Keratinocyte (primary cell): Measurements from ENCODE around the gene WT1. TPM values are rescaled to one million over a fixed set of nuclear protein-coding genes. Genes with fewer than 3 reads are reported as not detected.

ENCODE experiments used
- DNase-seq: peaks from one replicate; pipeline ENCODE4 v3.0.0-alpha.2; 2011; ENCODE audit warnings: low read depth, missing footprints, low spot score
- FAIRE-seq: peaks from 2 replicates; lab custom pipeline; 2011; peaks lifted over from hg19 to GRCh38; lab: Jason Lieb, UNC
- H2AFZ ChIP-seq: 2 replicates; pipeline ENCODE4 v1.6.0; 2012; ENCODE audit warnings: low read length, control low read depth, inconsistent platforms; ENCODE audit not compliant: control insufficient read depth
- H3K27ac ChIP-seq: 2 replicates; pipeline ENCODE4 v1.5.1; 2011; ENCODE audit warnings: low read length; ENCODE audit not compliant: control insufficient read depth, insufficient read depth
- H3K27me3 ChIP-seq: 3 replicates; pipeline ENCODE4 v1.6.0; 2011; ENCODE audit warnings: low read length; ENCODE audit not compliant: control insufficient read depth, insufficient read depth; ENCODE audit errors: extremely low read depth
- H3K36me3 ChIP-seq, 2 experiments: 2 replicates in 1 of 2; 3 replicates in 1 of 2; pipeline ENCODE4 v1.5.1; 2011; ENCODE audit warnings: low read length in 2 of 2, mild to moderate bottlenecking in 1 of 2; ENCODE audit not compliant: control insufficient read depth in 2 of 2, insufficient read depth in 2 of 2; ENCODE audit errors: extremely low read depth in 1 of 2
- H3K4me1 ChIP-seq: 3 replicates; pipeline ENCODE4 v1.5.1; 2011; ENCODE audit warnings: low read length; ENCODE audit not compliant: control insufficient read depth, insufficient read depth; ENCODE audit errors: extremely low read depth
- H3K4me2 ChIP-seq: 3 replicates; pipeline ENCODE4 v1.6.0; 2011; ENCODE audit warnings: low read depth, low read length; ENCODE audit not compliant: control insufficient read depth, insufficient read depth; ENCODE audit errors: extremely low read depth
- H3K4me3 ChIP-seq, 3 experiments: fragments of 200-600 bp in 1 of 3; sonication (generic) in 1 of 3; 2 replicates in 2 of 3; 3 replicates in 1 of 3; pipeline ENCODE4 v1.5.1; 2011 to 2016; ENCODE audit warnings: low read length in 3 of 3, mild to moderate bottlenecking in 3 of 3, control low read depth in 2 of 3, inconsistent platforms in 1 of 3, low read depth in 1 of 3, mixed read lengths in 1 of 3, mixed run types in 1 of 3, moderate library complexity in 1 of 3; ENCODE audit not compliant: control insufficient read depth in 2 of 3, insufficient read depth in 2 of 3; ENCODE audit errors: extremely low read depth in 1 of 3
- H3K79me2 ChIP-seq: 2 replicates; pipeline ENCODE4 v1.6.0; 2012; ENCODE audit warnings: low read length; ENCODE audit not compliant: control insufficient read depth, insufficient read depth
- H3K9ac ChIP-seq: 3 replicates; pipeline ENCODE4 v1.6.0; 2011; ENCODE audit warnings: low read length; ENCODE audit not compliant: control insufficient read depth, insufficient read depth; ENCODE audit errors: extremely low read depth
- H3K9me1 ChIP-seq: 3 replicates; pipeline ENCODE4 v1.6.0; 2011; ENCODE audit warnings: low read length; ENCODE audit not compliant: control insufficient read depth, insufficient read depth; ENCODE audit errors: extremely low read depth
- H3K9me3 ChIP-seq: 2 replicates; pipeline ENCODE4 v1.5.1; 2012; ENCODE audit warnings: low read depth, low read length; ENCODE audit not compliant: control insufficient read depth
- H4K20me1 ChIP-seq: 3 replicates; pipeline ENCODE4 v1.6.0; 2011; ENCODE audit warnings: low read length; ENCODE audit not compliant: control insufficient read depth, insufficient read depth; ENCODE audit errors: extremely low read depth
- EZH2 ChIP-seq: IDR thresholded peaks from one replicate; pipeline ENCODE4 v1.6.1; 2012; ENCODE audit warnings: inconsistent platforms, mild to moderate bottlenecking, low read length, moderate library complexity
- dilution Hi-C: fragments of 300-500 bp; cut with MboI; formaldehyde crosslinking; loops from one replicate; pipeline ENCODE4 v1.7.0; 2020; ENCODE audit warnings: low sequenced_read_pairs; ENCODE audit not compliant: extremely low pct_ligation_motif_present
- polyA plus RNA-seq, 5 experiments: library from polyadenylated mRNA; depleted of rRNA in 3 of 5; stranded (reverse) in 3 of 5; stranded (forward) in 1 of 5; unstranded in 1 of 5; fragments of >200 nt; gene quantifications; 1 replicate in 1 of 5; 2 replicates in 3 of 5; 3 replicates in 1 of 5; pipeline versions ENCODE4 v1.2.1 to v1.2.3, GENCODE V29; 2011 to 2012; ENCODE audit warnings: missing spikeins in 2 of 5, low read depth in 1 of 5, low replicate concordance in 1 of 5
- TF ChIP-seq, protein P1 (sequence below), 3 experiments: IDR thresholded peaks in 1 of 3; conservative IDR thresholded peaks in 1 of 3; optimal IDR thresholded peaks in 1 of 3; 2 replicates in 2 of 3; 3 replicates in 1 of 3; pipeline versions ENCODE3 to v1.5.1; 2011; ENCODE audit warnings: low read length in 3 of 3, mild to moderate bottlenecking in 3 of 3, moderate library complexity in 2 of 3, control low read depth in 1 of 3, inconsistent platforms in 1 of 3; ENCODE audit not compliant: insufficient read depth in 2 of 3; ENCODE audit errors: extremely low read depth in 1 of 3

The WT1 gene
- polyA plus RNA-seq, 1 donor (not counting 4 experiments of a cell fraction or from before 2014, with no cell fraction given) = not detected

DNA sequence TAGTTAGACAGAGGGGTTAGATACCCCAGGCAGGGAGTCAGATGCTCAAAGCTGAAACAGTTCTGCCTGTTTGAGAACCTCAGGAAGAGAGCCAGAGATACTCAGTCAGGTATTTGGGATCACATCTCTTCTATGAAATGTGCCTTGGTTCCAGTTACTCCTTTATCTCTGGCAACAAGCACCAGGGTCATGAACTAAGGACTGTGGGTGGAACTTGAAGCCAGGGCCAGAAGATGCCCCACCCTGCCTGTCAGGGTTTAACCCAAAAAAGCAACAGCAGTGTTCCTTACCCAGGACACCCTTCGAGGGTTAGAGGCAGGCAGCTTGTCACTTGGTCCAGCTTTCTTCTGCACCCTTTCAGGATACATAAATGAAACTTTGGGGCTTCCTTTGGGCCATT, 15.0 kb upstream of the WT1 start:
- Histone ChIP-seq H3K4me3 (no peak overlapping the region), H3K9ac (no peak overlapping the region), H3K36me3 (no peaks in the 10 kb centered on the region), H3K27ac (no peak overlapping the region), H3K9me3 (no peaks in the 10 kb centered on the region), H4K20me1 (no peaks in the 10 kb centered on the region), H3K27me3 (no peaks in the 10 kb centered on the region), H3K4me2 (no peak overlapping the region), H2AFZ (no peak overlapping the region), H3K79me2 (no peaks in the 10 kb centered on the region), H3K4me1 (no peaks in the 10 kb centered on the region), H3K9me1 (no peaks in the 10 kb centered on the region)
- no peak for FAIRE-seq
- TF ChIP-seq, protein P1, sequence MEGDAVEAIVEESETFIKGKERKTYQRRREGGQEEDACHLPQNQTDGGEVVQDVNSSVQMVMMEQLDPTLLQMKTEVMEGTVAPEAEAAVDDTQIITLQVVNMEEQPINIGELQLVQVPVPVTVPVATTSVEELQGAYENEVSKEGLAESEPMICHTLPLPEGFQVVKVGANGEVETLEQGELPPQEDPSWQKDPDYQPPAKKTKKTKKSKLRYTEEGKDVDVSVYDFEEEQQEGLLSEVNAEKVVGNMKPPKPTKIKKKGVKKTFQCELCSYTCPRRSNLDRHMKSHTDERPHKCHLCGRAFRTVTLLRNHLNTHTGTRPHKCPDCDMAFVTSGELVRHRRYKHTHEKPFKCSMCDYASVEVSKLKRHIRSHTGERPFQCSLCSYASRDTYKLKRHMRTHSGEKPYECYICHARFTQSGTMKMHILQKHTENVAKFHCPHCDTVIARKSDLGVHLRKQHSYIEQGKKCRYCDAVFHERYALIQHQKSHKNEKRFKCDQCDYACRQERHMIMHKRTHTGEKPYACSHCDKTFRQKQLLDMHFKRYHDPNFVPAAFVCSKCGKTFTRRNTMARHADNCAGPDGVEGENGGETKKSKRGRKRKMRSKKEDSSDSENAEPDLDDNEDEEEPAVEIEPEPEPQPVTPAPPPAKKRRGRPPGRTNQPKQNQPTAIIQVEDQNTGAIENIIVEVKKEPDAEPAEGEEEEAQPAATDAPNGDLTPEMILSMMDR (optimal IDR thresholded peaks at IDR 0.05 in 1 of 3, IDR thresholded peaks at IDR 0.05 in 1 of 3, conservative IDR thresholded peaks at IDR 0.05 in 1 of 3; ENCODE audit: extremely low read depth in 1 of 3, insufficient read depth in 2 of 3, low read length in 3 of 3) = no peak
- TF ChIP-seq EZH2 = no peak
- dilution Hi-C loops = no loop called here
- DNase-seq = no peak

- H3K4me3 ChIP-seq = no peak overlapping the region
- H3K4me2 ChIP-seq = no peak overlapping the region
- H3K79me2 ChIP-seq = no peaks in the 10 kb centered on the region
- no peaks in the 10 kb centered on the region for H3K4me1 ChIP-seq
- peaks cover 4% of the 10 kb centered on the region for H3K27me3 ChIP-seq
- dilution Hi-C loops = no loop called here
- H2AFZ ChIP-seq = no peak overlapping the region
- TF ChIP-seq EZH2 = no peak
- TF ChIP-seq, protein P1 (optimal IDR thresholded peaks at IDR 0.05 in 1 of 3, IDR thresholded peaks at IDR 0.05 in 1 of 3, conservative IDR thresholded peaks at IDR 0.05 in 1 of 3; ENCODE audit: extremely low read depth in 1 of 3, insufficient read depth in 2 of 3, low read length in 3 of 3) = no peak
- FAIRE-seq (no peak), DNase-seq (no peak)
- no peaks in the 10 kb centered on the region for H3K9me1 ChIP-seq
- no peaks in the 10 kb centered on the region for H4K20me1 ChIP-seq
- H3K27ac ChIP-seq = no peak overlapping the region
- no peak overlapping the region for H3K9ac ChIP-seq
- H3K36me3 ChIP-seq = no peaks in the 10 kb centered on the region
- no peaks in the 10 kb centered on the region for H3K9me3 ChIP-seq
Measured at GRCh38 chr11:32448232-32448631, 12.9 kb upstream of the WT1 start.
